Lower lobe of right lung (tissue), 2 donors: ENCODE results near the gene MCTP2. TPM values are rescaled to one million over a fixed set of nuclear protein-coding genes. Genes with fewer than 3 reads are reported as not detected.

ENCODE experiments used
- ATAC-seq, 2 donors: fragments of 200-7000 bp; cut with Tn5 transposase; one replicate each; pipeline ENCODE4 v1.9.1; 2020 to 2022; ENCODE audit warnings: mild to moderate bottlenecking in 2 of 2, moderate library complexity in 2 of 2
- DNase-seq: peaks from one replicate; pipeline ENCODE4 v3.0.0-alpha.2; 2020
- H3K27ac ChIP-seq: fragments of 200-600 bp; one replicate; pipeline ENCODE4 v1.8.0; 2022
- H3K27me3 ChIP-seq: fragments of 200-600 bp; one replicate; pipeline ENCODE4 v1.8.0; 2022; ENCODE audit warnings: low read depth
- H3K36me3 ChIP-seq: fragments of 200-600 bp; one replicate; pipeline ENCODE4 v1.8.0; 2022; ENCODE audit warnings: mild to moderate bottlenecking
- H3K4me1 ChIP-seq: fragments of 200-600 bp; one replicate; pipeline ENCODE4 v1.8.0; 2022
- H3K4me3 ChIP-seq: fragments of 200-600 bp; one replicate; pipeline ENCODE4 v1.8.0; 2022; ENCODE audit warnings: mild to moderate bottlenecking
- H3K9me3 ChIP-seq: fragments of 200-600 bp; one replicate; pipeline ENCODE4 v1.8.0; 2022
- CTCF ChIP-seq: fragments of 200-600 bp; IDR thresholded peaks from one replicate; pipeline ENCODE4 v1.8.0; 2022; ENCODE audit warnings: antibody characterized with exemption, mild to moderate bottlenecking
- intact Hi-C: fragments of 100-400 bp; cut with DNase I; formaldehyde crosslinking; loops from one replicate; pipeline ENCODE4 v1.11.0; 2022
- total RNA-seq: library from RNA; stranded (reverse); fragmentation: NEBNext Ultra II Directional; extraction: Animal tissue kit (Norgen Biotek cat#: 25700); gene quantifications from one replicate; pipeline ENCODE4 v1.2.1, GENCODE V29; 2021
- donor health status: DM: no; HTN: yes; CAD: no; lungs with severe emphysema.

The MCTP2 gene
- total RNA-seq, 1 donor from 2014 or later, result 36.1 TPM

- no peak for TF ChIP-seq CTCF
- ATAC-seq (no peak), DNase-seq (no peak)
- intact Hi-C loops, result no loop called here
- Histone ChIP-seq H3K27me3 (no peaks in the 10 kb centered on the region), H3K4me3 (no peak overlapping the region), H3K4me1 (no peaks in the 10 kb centered on the region), H3K27ac (no peak overlapping the region), H3K9me3 (no peaks in the 10 kb centered on the region), H3K36me3 (no peaks in the 10 kb centered on the region)
These were observed 200.9 kb downstream of the MCTP2 start for GRCh38 chr15:94432279-94432678.

- no peak for DNase-seq
- no peak for ATAC-seq
- Histone ChIP-seq H3K27me3 (no peaks in the 10 kb centered on the region), H3K36me3 (no peaks in the 10 kb centered on the region), H3K4me3 (no peak overlapping the region), H3K27ac (no peak overlapping the region), H3K9me3 (no peaks in the 10 kb centered on the region), H3K4me1 (no peaks in the 10 kb centered on the region)
- intact Hi-C loops, result no loop called here
- no peak for TF ChIP-seq CTCF
These were observed 207.8 kb downstream of the MCTP2 start for GRCh38 chr15:94439158-94439557.

GRCh38 chr15:94441760-94442159 is 210.4 kb downstream of the MCTP2 start:
- H3K4me1 ChIP-seq, result no peaks in the 10 kb centered on the region
- no peak overlapping the region for H3K27ac ChIP-seq
- ATAC-seq (no peak), DNase-seq (no peak)
- intact Hi-C loops, result no loop called here
- H3K27me3 ChIP-seq, result no peaks in the 10 kb centered on the region
- H3K36me3 ChIP-seq, result no peaks in the 10 kb centered on the region
- H3K9me3 ChIP-seq, result no peaks in the 10 kb centered on the region
- TF ChIP-seq CTCF, result no peak
- no peak overlapping the region for H3K4me3 ChIP-seq

GRCh38 chr15:94442480-94442879 is 211.1 kb downstream of the MCTP2 start:
- Histone ChIP-seq H3K27me3 (no peaks in the 10 kb centered on the region), H3K9me3 (no peaks in the 10 kb centered on the region), H3K27ac (no peak overlapping the region), H3K36me3 (no peaks in the 10 kb centered on the region), H3K4me1 (no peaks in the 10 kb centered on the region), H3K4me3 (no peak overlapping the region)
- TF ChIP-seq CTCF, result no peak
- no peak for ATAC-seq
- DNase-seq, result no peak
- intact Hi-C loops, result no loop called here

GRCh38 chr15:94443186-94443585 is 211.8 kb downstream of the MCTP2 start:
- H3K36me3 ChIP-seq, result no peaks in the 10 kb centered on the region
- no peak overlapping the region for H3K27ac ChIP-seq
- no peaks in the 10 kb centered on the region for H3K4me1 ChIP-seq
- no peaks in the 10 kb centered on the region for H3K27me3 ChIP-seq
- intact Hi-C loops, result no loop called here
- no peak for DNase-seq
- ATAC-seq, result no peak
- no peak overlapping the region for H3K4me3 ChIP-seq
- TF ChIP-seq CTCF, result no peak
- no peaks in the 10 kb centered on the region for H3K9me3 ChIP-seq
